Measurements from ENCODE around the gene MMRN1.

MMRN1 gene, protein sequence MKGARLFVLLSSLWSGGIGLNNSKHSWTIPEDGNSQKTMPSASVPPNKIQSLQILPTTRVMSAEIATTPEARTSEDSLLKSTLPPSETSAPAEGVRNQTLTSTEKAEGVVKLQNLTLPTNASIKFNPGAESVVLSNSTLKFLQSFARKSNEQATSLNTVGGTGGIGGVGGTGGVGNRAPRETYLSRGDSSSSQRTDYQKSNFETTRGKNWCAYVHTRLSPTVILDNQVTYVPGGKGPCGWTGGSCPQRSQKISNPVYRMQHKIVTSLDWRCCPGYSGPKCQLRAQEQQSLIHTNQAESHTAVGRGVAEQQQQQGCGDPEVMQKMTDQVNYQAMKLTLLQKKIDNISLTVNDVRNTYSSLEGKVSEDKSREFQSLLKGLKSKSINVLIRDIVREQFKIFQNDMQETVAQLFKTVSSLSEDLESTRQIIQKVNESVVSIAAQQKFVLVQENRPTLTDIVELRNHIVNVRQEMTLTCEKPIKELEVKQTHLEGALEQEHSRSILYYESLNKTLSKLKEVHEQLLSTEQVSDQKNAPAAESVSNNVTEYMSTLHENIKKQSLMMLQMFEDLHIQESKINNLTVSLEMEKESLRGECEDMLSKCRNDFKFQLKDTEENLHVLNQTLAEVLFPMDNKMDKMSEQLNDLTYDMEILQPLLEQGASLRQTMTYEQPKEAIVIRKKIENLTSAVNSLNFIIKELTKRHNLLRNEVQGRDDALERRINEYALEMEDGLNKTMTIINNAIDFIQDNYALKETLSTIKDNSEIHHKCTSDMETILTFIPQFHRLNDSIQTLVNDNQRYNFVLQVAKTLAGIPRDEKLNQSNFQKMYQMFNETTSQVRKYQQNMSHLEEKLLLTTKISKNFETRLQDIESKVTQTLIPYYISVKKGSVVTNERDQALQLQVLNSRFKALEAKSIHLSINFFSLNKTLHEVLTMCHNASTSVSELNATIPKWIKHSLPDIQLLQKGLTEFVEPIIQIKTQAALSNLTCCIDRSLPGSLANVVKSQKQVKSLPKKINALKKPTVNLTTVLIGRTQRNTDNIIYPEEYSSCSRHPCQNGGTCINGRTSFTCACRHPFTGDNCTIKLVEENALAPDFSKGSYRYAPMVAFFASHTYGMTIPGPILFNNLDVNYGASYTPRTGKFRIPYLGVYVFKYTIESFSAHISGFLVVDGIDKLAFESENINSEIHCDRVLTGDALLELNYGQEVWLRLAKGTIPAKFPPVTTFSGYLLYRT

GRCh38 chr4:89894649-89895550 is at the start of gene MMRN1:
TSS of gene MMRN1 (plus strand) at chr4:89894854. CDS start at chr4:89894972, 118 bp downstream.
- DNase-seq (ENCODE audit: low spot score): peak; percentile 12

DNA sequence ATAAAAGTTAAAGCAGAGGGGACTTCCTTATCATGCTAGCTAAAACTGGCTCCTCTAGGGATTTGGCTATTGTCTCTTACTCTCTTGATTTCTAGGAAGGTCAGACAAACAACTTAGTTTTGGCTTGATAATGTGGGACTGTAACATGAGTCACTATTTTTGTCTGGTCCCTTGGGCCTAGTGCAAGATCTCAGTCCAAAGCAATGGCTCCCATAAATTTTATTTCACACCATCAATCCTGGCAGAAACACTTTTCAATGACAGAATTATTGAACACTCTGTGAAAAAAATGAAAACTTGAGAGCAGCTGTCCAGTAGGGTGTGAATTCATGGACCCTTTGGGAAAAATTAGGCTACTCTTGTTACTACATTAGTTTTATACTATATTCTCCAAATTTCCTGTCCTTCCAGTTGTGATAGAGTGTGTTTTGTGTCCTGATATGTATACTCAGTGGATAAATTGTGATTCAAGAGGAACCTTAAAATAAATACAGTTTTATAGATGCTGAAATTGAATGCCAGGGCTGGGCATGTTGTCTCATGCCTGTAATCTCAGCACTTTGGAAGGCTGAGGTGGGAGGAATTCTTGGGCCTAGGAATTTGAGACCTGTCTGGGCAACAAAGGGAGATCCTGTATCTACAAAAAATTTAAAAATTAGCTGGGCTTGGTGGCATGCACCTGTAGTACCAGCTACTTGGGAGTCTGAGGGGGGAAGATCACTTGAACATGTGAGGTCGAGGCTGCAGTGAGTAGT is 46.9 kb upstream of the MMRN1 start:
- DNase-seq (ENCODE audit: low spot score): no peak

- no peak for DNase-seq (ENCODE audit: low spot score)
Observed at GRCh38 chr4:89855236-89855635, 39.4 kb upstream of the MMRN1 start.

DNA sequence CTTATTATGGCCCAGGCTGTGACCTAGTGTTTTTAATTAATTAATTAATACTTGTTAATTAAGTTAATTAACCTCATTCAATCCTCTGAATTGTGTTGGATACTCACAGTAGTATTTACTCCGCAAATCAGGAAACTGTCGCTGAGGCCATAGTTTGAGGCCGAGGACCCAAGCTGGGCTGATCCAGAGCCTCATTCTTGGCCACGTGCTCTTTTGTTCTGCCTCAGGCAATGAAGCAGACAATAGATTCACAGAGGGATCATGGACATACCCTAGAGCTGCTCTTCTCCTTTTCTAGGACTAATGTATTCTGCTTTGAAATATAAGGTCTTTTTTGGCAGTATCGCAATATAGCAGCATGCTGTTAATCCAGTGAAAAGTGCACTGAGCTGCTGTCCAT is 33.7 kb upstream of the MMRN1 start:
- no peak for DNase-seq (ENCODE audit: low spot score)

DNA sequence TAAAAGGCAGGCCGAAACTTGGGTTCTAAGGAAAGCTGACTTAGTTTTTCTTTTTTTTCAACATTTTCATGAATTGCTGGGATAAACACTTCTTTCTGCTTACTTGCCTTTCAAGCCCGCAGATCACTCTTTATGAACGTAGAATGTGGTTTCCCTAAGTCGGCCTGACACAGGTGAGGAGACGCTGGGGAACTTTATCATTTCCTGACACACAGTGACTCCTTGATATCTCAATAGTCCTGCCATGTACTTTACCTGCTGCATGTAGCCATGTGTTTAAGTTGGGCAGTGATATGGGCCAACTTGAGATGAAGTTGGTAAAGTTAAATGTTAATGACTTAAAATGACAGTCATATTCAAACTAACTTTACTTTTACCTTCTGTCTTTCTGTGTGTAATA is 31.1 kb upstream of the MMRN1 start:
- no peak for DNase-seq (ENCODE audit: low spot score)

- DNase-seq (ENCODE audit: low spot score): no peak
Observed at GRCh38 chr4:89868276-89868675, 26.4 kb upstream of the MMRN1 start.

- no peak for DNase-seq (ENCODE audit: low spot score)
Observed at GRCh38 chr4:89868999-89869589, 25.6 kb upstream of the MMRN1 start.

GRCh38 chr4:89871211-89871610 is 23.4 kb upstream of the MMRN1 start:
- DNase-seq (ENCODE audit: low spot score): no peak

- DNase-seq (ENCODE audit: low spot score): no peak
Observed at GRCh38 chr4:89876548-89876947, 18.1 kb upstream of the MMRN1 start.

- no peak for DNase-seq (ENCODE audit: low spot score)
Observed at GRCh38 chr4:89878611-89879010, 16.0 kb upstream of the MMRN1 start.

- DNase-seq (ENCODE audit: low spot score): no peak
Observed at GRCh38 chr4:89879215-89879614, 15.4 kb upstream of the MMRN1 start.

GRCh38 chr4:89889289-89889688 is 5.4 kb upstream of the MMRN1 start:
- DNase-seq (ENCODE audit: low spot score): no peak

DNA sequence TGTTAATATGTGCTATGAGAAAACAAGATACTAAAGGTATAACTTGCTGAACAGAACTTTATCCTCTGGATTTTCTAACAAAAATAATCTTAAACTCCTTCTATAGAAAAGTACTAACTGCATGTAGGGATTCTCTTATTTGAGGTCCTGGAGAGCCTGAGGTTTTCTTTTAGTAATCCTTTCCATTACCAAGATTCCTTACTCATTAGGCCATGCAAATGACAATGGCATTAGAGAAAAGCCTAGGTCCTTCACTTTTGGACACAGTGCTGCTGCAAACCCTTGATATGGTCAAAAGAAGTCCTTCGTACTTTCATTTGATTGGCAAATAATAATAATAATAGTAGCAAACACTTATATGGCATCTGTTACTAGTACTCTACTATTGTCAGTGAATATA is 3.2 kb downstream of the MMRN1 start:
- no peak for DNase-seq (ENCODE audit: low spot score)

GRCh38 chr4:89898304-89898716 is 3.7 kb downstream of the MMRN1 start:
- DNase-seq (ENCODE audit: low spot score): no peak

- no peak for DNase-seq (ENCODE audit: low spot score)
Observed at GRCh38 chr4:89899152-89899551, 4.5 kb downstream of the MMRN1 start.

DNA sequence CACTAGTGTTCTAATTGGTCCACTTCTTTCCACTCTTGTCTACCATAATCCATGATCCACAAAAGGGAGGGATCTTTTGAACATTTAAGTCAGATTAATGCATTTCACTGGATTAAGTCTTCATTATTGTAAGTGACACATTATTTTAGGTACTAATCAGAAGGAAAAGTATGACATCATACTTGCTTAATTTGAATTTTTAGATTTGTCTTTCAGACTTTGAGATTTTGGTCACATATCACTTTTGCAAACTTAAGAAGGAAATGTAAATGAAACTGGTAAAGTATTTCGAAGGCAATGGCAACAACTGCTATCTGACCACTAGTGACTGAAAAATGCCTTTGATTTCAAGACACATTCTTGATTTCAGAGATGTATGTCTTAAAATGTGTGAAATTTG is 5.2 kb downstream of the MMRN1 start:
- no peak for DNase-seq (ENCODE audit: low spot score)

- peak; percentile 69 for DNase-seq (ENCODE audit: low spot score)
Observed at GRCh38 chr4:89901808-89902431, 7.3 kb downstream of the MMRN1 start.

- no peak for DNase-seq (ENCODE audit: low spot score)
Observed at GRCh38 chr4:89904524-89904923, 9.9 kb downstream of the MMRN1 start.

DNA sequence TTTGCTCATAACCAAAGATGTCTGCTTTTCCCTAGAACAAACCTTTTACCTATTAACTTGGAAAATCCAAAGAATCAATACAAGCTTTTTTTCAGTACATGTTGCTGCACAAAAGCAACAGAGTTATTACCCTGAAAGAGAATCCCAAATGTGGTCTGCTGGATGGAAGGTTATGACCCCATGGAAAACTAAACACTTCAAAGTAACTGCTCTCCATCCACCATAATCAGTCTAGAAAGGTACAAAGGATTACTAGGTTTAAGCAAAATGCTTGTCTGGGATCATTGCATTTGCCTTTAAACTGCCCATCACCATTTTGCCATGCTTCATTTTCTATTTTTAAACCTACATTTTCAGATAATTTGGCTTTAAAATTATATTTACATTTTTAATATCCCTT is 11.7 kb downstream of the MMRN1 start:
- no peak for DNase-seq (ENCODE audit: low spot score)

All from CD4-positive, alpha-beta T cell treated with Interleukin-2 at 100 ng/mL for 4 hours (primary cell).